Measurements from ENCODE around the gene BMP2K.

The BMP2K gene

GRCh38 chr4:78876568-78877320, 100.6 kb downstream of the BMP2K start:
- TF ChIP-seq ZFP3 (CRISPR knock-in tag; IDR thresholded peaks at IDR 0.05) (no peak), ZNF70 (CRISPR knock-in tag; IDR thresholded peaks at IDR 0.05) (no peak), ISL1 (CRISPR knock-in tag; IDR thresholded peaks at IDR 0.05) (no peak), RARB (CRISPR knock-in tag; IDR thresholded peaks at IDR 0.05) (no peak), GLIS3 (CRISPR knock-in tag; IDR thresholded peaks at IDR 0.05) (no peak)
- TF ChIP-seq, protein P1, sequence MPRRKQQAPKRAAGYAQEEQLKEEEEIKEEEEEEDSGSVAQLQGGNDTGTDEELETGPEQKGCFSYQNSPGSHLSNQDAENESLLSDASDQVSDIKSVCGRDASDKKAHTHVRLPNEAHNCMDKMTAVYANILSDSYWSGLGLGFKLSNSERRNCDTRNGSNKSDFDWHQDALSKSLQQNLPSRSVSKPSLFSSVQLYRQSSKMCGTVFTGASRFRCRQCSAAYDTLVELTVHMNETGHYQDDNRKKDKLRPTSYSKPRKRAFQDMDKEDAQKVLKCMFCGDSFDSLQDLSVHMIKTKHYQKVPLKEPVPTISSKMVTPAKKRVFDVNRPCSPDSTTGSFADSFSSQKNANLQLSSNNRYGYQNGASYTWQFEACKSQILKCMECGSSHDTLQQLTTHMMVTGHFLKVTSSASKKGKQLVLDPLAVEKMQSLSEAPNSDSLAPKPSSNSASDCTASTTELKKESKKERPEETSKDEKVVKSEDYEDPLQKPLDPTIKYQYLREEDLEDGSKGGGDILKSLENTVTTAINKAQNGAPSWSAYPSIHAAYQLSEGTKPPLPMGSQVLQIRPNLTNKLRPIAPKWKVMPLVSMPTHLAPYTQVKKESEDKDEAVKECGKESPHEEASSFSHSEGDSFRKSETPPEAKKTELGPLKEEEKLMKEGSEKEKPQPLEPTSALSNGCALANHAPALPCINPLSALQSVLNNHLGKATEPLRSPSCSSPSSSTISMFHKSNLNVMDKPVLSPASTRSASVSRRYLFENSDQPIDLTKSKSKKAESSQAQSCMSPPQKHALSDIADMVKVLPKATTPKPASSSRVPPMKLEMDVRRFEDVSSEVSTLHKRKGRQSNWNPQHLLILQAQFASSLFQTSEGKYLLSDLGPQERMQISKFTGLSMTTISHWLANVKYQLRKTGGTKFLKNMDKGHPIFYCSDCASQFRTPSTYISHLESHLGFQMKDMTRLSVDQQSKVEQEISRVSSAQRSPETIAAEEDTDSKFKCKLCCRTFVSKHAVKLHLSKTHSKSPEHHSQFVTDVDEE (CRISPR knock-in tag; IDR thresholded peaks at IDR 0.05): no peak
- TF ChIP-seq, protein P2, sequence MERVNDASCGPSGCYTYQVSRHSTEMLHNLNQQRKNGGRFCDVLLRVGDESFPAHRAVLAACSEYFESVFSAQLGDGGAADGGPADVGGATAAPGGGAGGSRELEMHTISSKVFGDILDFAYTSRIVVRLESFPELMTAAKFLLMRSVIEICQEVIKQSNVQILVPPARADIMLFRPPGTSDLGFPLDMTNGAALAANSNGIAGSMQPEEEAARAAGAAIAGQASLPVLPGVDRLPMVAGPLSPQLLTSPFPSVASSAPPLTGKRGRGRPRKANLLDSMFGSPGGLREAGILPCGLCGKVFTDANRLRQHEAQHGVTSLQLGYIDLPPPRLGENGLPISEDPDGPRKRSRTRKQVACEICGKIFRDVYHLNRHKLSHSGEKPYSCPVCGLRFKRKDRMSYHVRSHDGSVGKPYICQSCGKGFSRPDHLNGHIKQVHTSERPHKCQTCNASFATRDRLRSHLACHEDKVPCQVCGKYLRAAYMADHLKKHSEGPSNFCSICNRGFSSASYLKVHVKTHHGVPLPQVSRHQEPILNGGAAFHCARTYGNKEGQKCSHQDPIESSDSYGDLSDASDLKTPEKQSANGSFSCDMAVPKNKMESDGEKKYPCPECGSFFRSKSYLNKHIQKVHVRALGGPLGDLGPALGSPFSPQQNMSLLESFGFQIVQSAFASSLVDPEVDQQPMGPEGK (CRISPR knock-in tag; IDR thresholded peaks at IDR 0.05; ENCODE audit: borderline replicate concordance): no peak
- no peak for ATAC-seq

DNA sequence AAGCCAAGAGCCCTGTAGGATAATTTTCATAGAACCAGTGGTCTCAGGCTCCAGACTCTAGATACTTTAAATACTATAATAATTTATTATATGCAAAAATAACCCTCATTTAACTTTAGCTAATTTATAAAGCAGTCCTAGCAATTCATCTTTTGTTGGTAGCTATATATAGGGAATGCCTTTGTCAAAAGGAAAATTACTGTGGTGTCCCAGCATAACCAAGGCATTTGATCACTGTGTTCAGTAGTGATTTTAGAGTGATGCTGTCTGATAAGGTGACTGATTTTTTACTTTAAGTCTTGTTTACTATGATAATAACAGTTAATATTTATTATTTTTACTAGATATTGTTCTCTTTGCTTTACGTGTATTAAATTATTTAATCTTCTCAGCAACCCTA, 101.9 kb downstream of the BMP2K start:
- ATAC-seq: no peak
- TF ChIP-seq BACH2 (CRISPR knock-in tag; IDR thresholded peaks at IDR 0.05; ENCODE audit: borderline replicate concordance) (no peak), OSR1 (CRISPR knock-in tag; IDR thresholded peaks at IDR 0.05) (no peak), ZNF70 (CRISPR knock-in tag; IDR thresholded peaks at IDR 0.05) (no peak), SNAI2 (CRISPR knock-in tag; IDR thresholded peaks at IDR 0.05) (no peak), CSDC2 (CRISPR knock-in tag; IDR thresholded peaks at IDR 0.05) (no peak), TOX (CRISPR knock-in tag; IDR thresholded peaks at IDR 0.05; ENCODE audit: borderline replicate concordance) (no peak), POU6F1 (CRISPR knock-in tag; IDR thresholded peaks at IDR 0.05; ENCODE audit: borderline replicate concordance, low read depth) (no peak), GLIS3 (CRISPR knock-in tag; IDR thresholded peaks at IDR 0.05) (no peak), ESRRG (CRISPR knock-in tag; IDR thresholded peaks at IDR 0.05) (no peak), ARNTL (CRISPR knock-in tag; IDR thresholded peaks at IDR 0.05; ENCODE audit: borderline replicate concordance, low read depth) (no peak)
- TF ChIP-seq, protein P3, sequence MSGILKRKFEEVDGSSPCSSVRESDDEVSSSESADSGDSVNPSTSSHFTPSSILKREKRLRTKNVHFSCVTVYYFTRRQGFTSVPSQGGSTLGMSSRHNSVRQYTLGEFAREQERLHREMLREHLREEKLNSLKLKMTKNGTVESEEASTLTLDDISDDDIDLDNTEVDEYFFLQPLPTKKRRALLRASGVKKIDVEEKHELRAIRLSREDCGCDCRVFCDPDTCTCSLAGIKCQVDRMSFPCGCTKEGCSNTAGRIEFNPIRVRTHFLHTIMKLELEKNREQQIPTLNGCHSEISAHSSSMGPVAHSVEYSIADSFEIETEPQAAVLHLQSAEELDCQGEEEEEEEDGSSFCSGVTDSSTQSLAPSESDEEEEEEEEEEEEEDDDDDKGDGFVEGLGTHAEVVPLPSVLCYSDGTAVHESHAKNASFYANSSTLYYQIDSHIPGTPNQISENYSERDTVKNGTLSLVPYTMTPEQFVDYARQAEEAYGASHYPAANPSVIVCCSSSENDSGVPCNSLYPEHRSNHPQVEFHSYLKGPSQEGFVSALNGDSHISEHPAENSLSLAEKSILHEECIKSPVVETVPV (CRISPR knock-in tag; IDR thresholded peaks at IDR 0.05): no peak
- TF ChIP-seq, protein P2 (CRISPR knock-in tag; IDR thresholded peaks at IDR 0.05; ENCODE audit: borderline replicate concordance): no peak
- TF ChIP-seq, protein P1 (CRISPR knock-in tag; IDR thresholded peaks at IDR 0.05): no peak
- TF ChIP-seq, protein P4, sequence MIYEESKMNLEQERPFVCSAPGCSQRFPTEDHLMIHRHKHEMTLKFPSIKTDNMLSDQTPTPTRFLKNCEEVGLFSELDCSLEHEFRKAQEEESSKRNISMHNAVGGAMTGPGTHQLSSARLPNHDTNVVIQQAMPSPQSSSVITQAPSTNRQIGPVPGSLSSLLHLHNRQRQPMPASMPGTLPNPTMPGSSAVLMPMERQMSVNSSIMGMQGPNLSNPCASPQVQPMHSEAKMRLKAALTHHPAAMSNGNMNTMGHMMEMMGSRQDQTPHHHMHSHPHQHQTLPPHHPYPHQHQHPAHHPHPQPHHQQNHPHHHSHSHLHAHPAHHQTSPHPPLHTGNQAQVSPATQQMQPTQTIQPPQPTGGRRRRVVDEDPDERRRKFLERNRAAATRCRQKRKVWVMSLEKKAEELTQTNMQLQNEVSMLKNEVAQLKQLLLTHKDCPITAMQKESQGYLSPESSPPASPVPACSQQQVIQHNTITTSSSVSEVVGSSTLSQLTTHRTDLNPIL (CRISPR knock-in tag; IDR thresholded peaks at IDR 0.05; ENCODE audit: low read depth): no peak

Measured in SK-N-SH treated with all-trans-retinoic acid at 6 μM for 48 hours (cell line).